Measurements from ENCODE around the gene TATDN2. TPM values are rescaled to one million over a fixed set of nuclear protein-coding genes. Genes with fewer than 3 reads are reported as not detected.

TATDN2 gene
- total RNA-seq, 2 experiments from 2014 or later: 22.0 to 57.5 TPM

DNA sequence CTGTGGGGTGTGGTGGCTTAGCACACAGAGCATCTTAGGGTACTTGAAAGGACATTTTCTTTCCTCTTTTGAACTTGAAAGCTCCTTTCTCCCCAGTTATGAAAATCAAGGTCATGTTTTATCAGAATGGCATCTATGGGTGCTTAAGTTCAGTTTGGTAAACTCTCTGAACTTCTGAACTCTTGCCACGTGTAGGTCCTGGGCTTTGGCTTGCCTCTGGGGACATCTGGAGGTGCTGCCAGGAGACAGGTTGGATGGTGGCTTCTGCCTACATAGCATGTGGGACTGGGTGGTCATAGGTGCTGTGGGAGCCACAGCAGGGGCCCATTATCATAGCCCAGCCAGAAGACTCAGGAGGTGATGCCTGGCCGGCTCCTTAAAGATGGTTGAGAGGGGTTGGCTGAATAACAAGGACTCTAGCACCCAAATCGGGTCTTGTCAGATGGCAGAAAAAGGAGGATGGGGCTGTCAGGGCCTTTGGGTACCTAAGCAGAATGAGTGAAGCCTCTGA, 28.9 kb downstream of the TATDN2 start:
- intact Hi-C loops (cut with micrococcal nuclease; ENCODE audit: unreplicated experiment): no loop called here
- H3K4me2 ChIP-seq (ENCODE audit: low read length): no peak overlapping the region
- no peak for DNase-seq (ENCODE audit: low spot score)
- ChIA-PET POLR2A (no interaction called here), CTCF (ENCODE audit: unreplicated experiment) (no interaction called here)
- H3K79me2 ChIP-seq (ENCODE audit: insufficient read depth, low read depth, low read length): peaks cover 59% of the 10 kb centered on the region
- TF ChIP-seq EZH2phosphoT487 (IDR thresholded peaks at IDR 0.05; ENCODE audit: borderline replicate concordance, low read depth, low read length): no peak
- TF ChIP-seq, protein P1, sequence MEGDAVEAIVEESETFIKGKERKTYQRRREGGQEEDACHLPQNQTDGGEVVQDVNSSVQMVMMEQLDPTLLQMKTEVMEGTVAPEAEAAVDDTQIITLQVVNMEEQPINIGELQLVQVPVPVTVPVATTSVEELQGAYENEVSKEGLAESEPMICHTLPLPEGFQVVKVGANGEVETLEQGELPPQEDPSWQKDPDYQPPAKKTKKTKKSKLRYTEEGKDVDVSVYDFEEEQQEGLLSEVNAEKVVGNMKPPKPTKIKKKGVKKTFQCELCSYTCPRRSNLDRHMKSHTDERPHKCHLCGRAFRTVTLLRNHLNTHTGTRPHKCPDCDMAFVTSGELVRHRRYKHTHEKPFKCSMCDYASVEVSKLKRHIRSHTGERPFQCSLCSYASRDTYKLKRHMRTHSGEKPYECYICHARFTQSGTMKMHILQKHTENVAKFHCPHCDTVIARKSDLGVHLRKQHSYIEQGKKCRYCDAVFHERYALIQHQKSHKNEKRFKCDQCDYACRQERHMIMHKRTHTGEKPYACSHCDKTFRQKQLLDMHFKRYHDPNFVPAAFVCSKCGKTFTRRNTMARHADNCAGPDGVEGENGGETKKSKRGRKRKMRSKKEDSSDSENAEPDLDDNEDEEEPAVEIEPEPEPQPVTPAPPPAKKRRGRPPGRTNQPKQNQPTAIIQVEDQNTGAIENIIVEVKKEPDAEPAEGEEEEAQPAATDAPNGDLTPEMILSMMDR (conservative IDR thresholded peaks at IDR 0.05; ENCODE audit: low read length): no peak
- H3K4me1 ChIP-seq (ENCODE audit: insufficient read depth, low read length, poor library complexity, severe bottlenecking): peaks cover 23% of the 10 kb centered on the region
- no peak overlapping the region for H3K4me3 ChIP-seq (ENCODE audit: low read depth, low read length, poor library complexity, severe bottlenecking)
- H3K27ac ChIP-seq (ENCODE audit: low read depth, low read length, poor library complexity, severe bottlenecking): no peak overlapping the region
- H4K20me1 ChIP-seq (ENCODE audit: insufficient read depth, low read length): peaks cover 16% of the 10 kb centered on the region
- H3K36me3 ChIP-seq (ENCODE audit: insufficient read depth, low read length): peaks cover 98% of the 10 kb centered on the region
- H3K9me2 ChIP-seq (ENCODE audit: insufficient read depth, low read length): no peaks in the 10 kb centered on the region
- no peaks in the 10 kb centered on the region for H3K9me3 ChIP-seq (ENCODE audit: low read length)
- BruUV-seq (replicated peaks): no TSS peak
- H2AFZ ChIP-seq (ENCODE audit: low read length): no peak overlapping the region

DNA sequence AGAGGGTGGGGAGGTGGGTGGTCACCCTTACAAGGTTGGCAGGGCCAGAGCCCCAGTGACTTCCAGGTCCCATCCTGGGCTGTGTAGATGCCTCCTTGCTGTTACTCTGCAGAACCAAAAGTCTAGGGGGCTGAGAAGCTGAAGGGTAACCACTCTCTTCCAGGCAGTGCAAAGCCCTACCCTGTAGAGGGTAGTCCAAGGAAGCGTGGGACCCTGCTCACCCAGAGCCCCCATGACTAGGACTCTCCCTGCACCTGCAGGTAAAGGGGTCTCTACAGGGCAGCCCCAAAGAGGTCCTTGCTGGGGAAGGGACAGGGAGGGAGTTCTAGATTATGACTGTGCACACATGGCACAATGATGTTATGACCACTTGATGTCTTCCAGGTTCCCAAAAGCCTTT, 30.2 kb downstream of the TATDN2 start:
- TF ChIP-seq, protein P1 (conservative IDR thresholded peaks at IDR 0.05; ENCODE audit: low read length): no peak
- no peak for TF ChIP-seq EZH2phosphoT487 (IDR thresholded peaks at IDR 0.05; ENCODE audit: borderline replicate concordance, low read depth, low read length)
- Histone ChIP-seq H3K36me3 (ENCODE audit: insufficient read depth, low read length) (peaks cover 98% of the 10 kb centered on the region), H3K4me1 (ENCODE audit: insufficient read depth, low read length, poor library complexity, severe bottlenecking) (peaks cover 15% of the 10 kb centered on the region), H3K79me2 (ENCODE audit: insufficient read depth, low read depth, low read length) (peaks cover 46% of the 10 kb centered on the region), H3K4me3 (ENCODE audit: low read depth, low read length, poor library complexity, severe bottlenecking) (no peak overlapping the region), H3K9me3 (ENCODE audit: low read length) (no peaks in the 10 kb centered on the region), H3K27ac (ENCODE audit: low read depth, low read length, poor library complexity, severe bottlenecking) (no peak overlapping the region), H2AFZ (ENCODE audit: low read length) (no peak overlapping the region), H4K20me1 (ENCODE audit: insufficient read depth, low read length) (peaks cover 8% of the 10 kb centered on the region), H3K4me2 (ENCODE audit: low read length) (no peak overlapping the region), H3K9me2 (ENCODE audit: insufficient read depth, low read length) (no peaks in the 10 kb centered on the region)
- DNase-seq (ENCODE audit: low spot score): no peak
- POLR2A ChIA-PET: no interaction called here
- intact Hi-C loops (cut with micrococcal nuclease; ENCODE audit: unreplicated experiment): no loop called here
- BruUV-seq (replicated peaks): no TSS peak
- CTCF ChIA-PET (ENCODE audit: unreplicated experiment): no interaction called here

DNA sequence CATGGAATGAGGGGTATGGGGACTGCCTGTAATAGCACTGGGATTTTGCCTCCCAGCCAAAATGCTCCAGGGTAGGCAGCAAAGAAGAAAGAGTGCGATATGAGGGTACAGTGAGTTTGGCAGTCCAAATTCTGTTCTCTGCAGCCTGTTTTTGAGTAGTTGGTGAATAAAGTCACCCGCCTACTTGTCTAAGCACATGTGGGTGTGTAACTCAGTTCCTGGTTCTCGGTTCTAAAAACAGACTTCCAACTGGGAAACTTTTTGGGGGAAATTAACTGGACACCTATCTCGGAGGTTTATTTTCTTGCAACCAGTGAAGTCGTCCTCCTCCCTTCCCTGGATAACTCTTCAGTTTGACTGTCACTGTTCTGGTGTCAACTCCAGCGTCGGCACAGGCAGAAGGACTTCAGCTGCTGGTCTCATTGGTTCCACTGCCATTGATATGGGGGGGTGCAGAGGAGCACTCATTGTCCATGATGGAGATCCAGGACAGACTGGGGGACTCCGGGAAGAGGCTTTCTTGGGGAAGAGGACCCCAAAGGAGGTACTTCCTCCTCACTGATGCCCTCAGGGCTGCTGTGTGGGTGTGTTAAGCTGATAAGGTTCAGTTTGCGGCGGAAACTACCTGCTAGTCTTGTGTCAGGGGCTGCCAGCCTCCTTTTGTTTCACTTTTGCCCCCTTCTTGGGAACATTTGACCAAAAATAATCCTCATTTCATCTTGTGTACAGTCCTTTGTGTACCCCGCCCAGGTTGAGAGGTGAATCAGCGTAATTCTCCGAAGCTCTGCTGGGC, 31.3 kb downstream of the TATDN2 start:
- ChIA-PET CTCF (ENCODE audit: unreplicated experiment) (no interaction called here), POLR2A (interaction anchor here (0.6 kb wide), 1 partner anchor 396 kb away, joined by 5 read pairs; no protein-coding TSS in a partner anchor)
- no peak for TF ChIP-seq EZH2phosphoT487 (IDR thresholded peaks at IDR 0.05; ENCODE audit: borderline replicate concordance, low read depth, low read length)
- TF ChIP-seq, protein P1 (conservative IDR thresholded peaks at IDR 0.05; ENCODE audit: low read length): no peak
- Histone ChIP-seq H3K4me2 (ENCODE audit: low read length) (no peak overlapping the region), H3K27ac (ENCODE audit: low read depth, low read length, poor library complexity, severe bottlenecking) (no peak overlapping the region), H4K20me1 (ENCODE audit: insufficient read depth, low read length) (no peaks in the 10 kb centered on the region; the same call in 1 of the 2 replicates), H3K79me2 (ENCODE audit: insufficient read depth, low read depth, low read length) (peaks cover 35% of the 10 kb centered on the region), H3K9me2 (ENCODE audit: insufficient read depth, low read length) (no peaks in the 10 kb centered on the region), H3K4me3 (ENCODE audit: low read depth, low read length, poor library complexity, severe bottlenecking) (no peak overlapping the region), H3K4me1 (ENCODE audit: insufficient read depth, low read length, poor library complexity, severe bottlenecking) (peaks cover 5% of the 10 kb centered on the region), H2AFZ (ENCODE audit: low read length) (no peak overlapping the region), H3K36me3 (ENCODE audit: insufficient read depth, low read length) (peaks cover 95% of the 10 kb centered on the region), H3K9me3 (ENCODE audit: low read length) (no peaks in the 10 kb centered on the region)
- intact Hi-C loops (cut with micrococcal nuclease; ENCODE audit: unreplicated experiment): no loop called here
- no peak for DNase-seq (ENCODE audit: low spot score)
- BruUV-seq (replicated peaks): TSS peak; percentile 28
